B cell (primary cell): ENCODE results near the gene PTPRG.

Source experiments
- CTCF ChIP-seq: fragments of 200-600 bp; IDR thresholded peaks from one replicate; pipeline ENCODE4 v1.8.0; 2022; ENCODE audit warnings: antibody characterized with exemption, mild to moderate bottlenecking
- EZH2 ChIP-seq: IDR thresholded peaks from 2 replicates; pipeline ENCODE4 v1.6.1; 2012; ENCODE audit warnings: borderline replicate concordance, low read depth, mild to moderate bottlenecking, moderate library complexity, low read length; ENCODE audit not compliant: insufficient read depth, poor library complexity, severe bottlenecking

GRCh38 chr3:61668317-61668864 is 107.0 kb downstream of the PTPRG start:
- TF ChIP-seq CTCF: no peak
- no peak for TF ChIP-seq EZH2
